Mucosa of gallbladder (tissue), 1 donor: ENCODE results near the gene DPP3. TPM values are rescaled to one million over a fixed set of nuclear protein-coding genes. Genes with fewer than 3 reads are reported as not detected.
"Not testable (repeated sequence)": the region's sequence is repeated elsewhere in the genome, so short reads cannot be mapped to it uniquely, and the experiment has no call there.

ENCODE experiments used
- DNase-seq: peaks from one replicate; pipeline ENCODE4 v3.0.0-alpha.2; 2020; ENCODE audit warnings: low spot score
- total RNA-seq: library from RNA; stranded (reverse); gene quantifications from one replicate; pipeline ENCODE4 v1.2.1, GENCODE V29; 2021
- donor health status: DM: no; HTN: no; CAD: no.

The DPP3 gene
- total RNA-seq, result 61.2 TPM

DNA sequence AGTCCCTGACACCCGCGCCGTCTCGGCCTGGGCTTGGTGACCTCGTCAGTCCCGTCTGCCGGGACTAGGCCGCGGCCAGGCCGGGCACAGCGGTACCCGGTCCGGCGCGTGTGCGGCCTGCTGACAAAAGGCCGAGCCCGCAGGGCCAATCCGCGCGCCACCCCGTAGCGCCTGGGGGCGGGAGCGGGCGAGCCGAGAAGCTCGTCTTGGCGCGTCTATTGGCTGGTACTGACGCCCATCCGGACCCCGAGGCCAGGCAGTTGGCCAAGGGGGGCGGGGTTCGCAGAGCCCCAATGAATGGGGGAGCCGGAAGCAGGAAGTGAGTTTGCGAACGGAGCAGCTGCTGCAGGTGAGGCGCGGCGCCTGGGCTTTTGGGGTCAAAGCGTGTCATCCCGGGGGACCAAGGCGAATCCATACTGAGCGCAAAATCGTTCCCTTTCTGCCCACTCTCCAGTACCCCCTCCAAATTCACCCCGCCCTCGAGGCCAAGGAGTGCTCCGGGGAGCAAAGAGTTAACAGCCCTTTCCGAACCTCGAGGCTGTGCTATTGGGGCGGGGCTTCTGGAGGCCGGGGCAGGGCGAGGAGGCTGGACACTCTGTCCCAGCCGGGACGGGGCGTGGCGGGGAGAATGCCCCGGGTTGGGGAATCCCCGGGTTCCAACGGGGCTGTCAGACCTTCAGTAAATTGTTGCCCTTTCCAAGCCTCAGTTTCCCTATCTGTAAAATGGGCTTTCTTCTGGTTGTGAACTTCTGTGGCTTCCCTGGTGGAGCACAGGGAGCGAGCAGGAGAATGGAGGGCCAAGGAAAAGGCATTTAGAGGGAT is at the start of gene DPP3:
DPP3 (plus strand) TSS at position 318 of the 822 bp plus-strand sequence. CDS start 1,767 bp downstream, outside the sequence.
- DNase-seq, result peak; percentile 98

GRCh38 chr11:66431287-66431686 is 48.9 kb upstream of the DPP3 start:
- DNase-seq, result not testable (repeated sequence)

GRCh38 chr11:66431871-66432329 is 48.3 kb upstream of the DPP3 start:
- DNase-seq, result not testable (repeated sequence)

GRCh38 chr11:66432597-66432996 is 47.6 kb upstream of the DPP3 start:
- no peak for DNase-seq

GRCh38 chr11:66437979-66438503 is 42.2 kb upstream of the DPP3 start:
- DNase-seq, result no peak

DNA sequence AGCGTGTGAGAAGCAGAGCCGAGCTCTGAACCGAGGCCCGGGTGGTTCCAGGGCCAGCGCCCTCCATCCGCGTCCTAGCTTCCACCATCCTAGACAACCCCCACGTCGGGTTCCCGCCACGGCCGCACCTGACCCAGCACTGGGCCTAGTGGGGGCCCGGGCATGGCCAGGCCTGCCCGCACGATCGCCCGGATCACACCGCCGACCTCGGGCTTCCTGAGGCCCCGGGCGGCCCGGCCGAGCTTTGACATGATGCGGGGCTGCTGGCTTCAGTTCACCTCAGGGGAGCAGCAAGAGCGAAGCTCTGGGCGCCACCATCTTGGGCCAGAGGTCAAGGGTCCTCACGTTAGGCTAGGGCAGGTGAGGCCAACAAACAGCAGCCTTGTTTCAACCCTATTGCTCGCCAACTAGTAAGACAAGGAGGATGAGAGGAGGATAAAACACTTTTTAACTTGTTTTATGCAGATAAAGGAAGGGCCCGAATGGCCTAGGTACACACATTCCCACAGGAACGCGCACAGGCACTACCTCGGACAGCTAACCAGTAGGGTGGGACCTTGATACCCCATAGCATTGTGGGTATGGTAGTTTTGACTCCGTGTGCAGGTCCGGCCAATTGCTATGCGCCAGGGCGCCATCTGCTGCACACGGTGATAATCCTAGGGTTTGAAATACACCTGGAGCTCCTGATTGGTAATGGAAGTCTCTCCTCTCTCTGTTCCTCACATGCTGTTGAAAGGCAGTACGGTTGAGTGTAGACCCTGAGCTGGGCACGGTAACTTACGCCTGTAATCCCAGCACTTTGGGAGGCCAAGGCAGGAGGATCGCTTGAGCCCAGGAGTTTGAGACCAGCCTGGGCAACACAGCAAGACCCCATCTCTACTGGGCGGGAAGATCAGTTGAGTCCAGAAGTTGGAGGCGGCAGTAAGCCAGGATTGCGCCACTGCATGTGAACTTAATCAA is 41.4 kb upstream of the DPP3 start, which contains the start of gene MRPL11:
MRPL11 (minus strand) TSS at position 345 of the 963 bp plus-strand sequence; CDS start at position 251, 94 bp downstream.
- DNase-seq, result peak; percentile 92

GRCh38 chr11:66440101-66440939 is 39.9 kb upstream of the DPP3 start:
- DNase-seq, result not testable (repeated sequence)

DNA sequence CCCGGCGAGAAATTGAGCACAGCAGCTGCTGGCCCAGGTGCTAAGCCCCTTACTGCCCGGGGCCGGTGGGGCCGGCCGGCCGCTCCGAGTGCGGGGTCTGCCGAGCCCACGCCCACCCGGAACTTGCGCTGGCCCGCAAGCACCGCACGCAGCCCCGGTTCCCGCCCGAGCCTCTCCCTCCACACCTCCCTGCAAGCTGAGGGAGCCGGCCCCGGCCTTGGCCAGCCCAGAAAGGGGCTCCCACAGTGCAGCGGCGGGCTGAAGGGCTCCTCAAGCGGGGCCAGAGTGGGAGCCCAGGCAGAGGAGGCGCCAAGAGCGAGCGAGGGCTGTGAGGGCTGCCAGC is 39.3 kb upstream of the DPP3 start:
- not testable (repeated sequence) for DNase-seq

GRCh38 chr11:66443602-66444001 is 36.6 kb upstream of the DPP3 start:
- no peak for DNase-seq

DNA sequence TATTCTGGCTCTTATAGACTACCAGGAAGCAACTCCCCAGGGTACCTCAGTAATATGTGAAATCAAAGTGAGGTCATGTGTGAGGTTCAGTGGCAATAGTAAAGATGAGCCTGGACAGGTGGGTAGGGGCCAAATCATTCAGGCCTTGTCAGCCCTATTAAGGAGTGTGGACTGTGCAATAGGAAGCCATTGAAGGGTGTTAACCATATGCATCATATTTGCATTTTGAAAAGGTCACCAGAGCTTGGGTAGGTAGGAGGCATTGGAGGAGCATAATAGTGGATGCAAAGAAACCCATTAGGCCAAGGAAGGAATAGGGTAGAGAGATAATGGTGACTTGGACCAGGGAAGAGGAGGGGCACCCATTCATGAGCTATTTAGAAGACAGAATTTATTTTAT is 33.2 kb upstream of the DPP3 start:
- DNase-seq, result no peak

DNA sequence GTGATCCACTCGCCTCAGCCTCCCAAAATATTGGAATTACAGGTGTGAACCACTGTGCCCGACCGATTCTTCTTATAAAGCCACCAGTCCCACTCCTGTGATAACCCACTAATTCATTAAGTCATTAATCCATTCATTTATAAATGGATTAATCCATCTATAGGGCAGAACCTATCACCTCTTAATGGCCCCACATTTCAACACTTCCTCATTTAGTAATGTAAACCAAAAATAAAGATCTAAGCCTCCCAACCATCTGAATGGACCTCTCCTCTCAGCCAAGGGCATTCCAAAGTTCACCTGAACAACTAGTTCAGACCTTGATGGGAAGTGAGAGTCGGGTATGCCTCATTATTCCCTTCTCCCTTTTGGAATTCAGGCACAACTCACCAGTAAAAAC is 31.7 kb upstream of the DPP3 start:
- no peak for DNase-seq

DNA sequence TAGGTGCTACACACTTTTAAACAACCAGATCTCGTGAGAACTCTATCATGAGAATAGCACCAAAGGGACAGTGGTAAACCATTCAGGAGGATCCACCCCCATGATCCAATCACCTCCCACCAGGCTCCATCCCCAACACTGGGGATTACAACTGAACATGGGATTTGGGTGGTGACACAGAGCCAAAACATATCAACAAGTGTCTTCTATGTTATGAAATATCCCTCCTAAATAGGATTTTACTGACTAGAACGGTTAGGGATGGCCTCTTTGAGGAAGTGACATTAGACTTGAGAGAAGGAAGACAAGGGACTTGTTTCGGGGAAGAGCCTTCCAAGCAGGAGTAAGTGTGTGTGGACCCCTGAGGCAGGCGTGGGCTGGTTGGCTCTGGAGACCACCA is 29.7 kb upstream of the DPP3 start:
- DNase-seq, result no peak

DNA sequence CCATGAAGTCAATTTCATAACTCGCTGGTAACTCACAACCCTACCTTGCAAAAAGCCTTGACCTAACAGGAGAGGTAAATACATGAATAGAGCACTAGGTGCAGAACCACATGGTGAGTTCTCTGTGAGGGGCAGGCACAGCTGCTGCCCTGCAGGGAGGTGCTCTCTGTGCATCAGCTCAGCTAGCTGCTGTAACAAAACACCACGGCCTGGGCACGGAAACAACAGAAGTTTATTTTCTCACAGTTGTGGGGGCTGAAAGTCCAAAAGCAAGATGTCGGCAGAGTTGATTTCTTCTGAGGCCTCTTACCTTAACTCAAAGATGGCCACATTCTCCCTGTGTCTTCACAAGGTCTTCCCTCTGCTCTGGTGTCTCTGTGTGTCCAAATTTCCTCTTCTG is 28.6 kb upstream of the DPP3 start:
- DNase-seq, result no peak

- no peak for DNase-seq
These were observed 26.0 kb upstream of the DPP3 start for GRCh38 chr11:66454247-66454646.

DNA sequence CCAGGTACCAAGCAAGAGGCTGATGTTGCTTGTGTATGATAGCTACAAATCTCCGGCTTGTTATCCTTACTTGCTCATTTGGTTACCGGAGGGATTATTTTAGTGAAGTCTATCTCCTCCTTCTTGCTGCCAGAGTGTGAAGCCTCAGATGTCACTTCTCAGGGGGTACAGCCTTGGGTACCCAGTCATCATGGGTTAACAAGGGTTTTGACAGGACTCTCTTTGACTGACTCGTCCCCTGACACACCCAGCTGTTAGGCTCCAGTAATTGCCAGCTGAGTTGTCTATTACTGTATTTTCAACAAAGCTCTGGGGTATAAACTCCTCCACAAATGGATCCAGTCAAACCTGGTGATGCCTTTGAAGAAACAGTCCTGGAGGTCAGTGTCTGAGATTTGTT is 25.4 kb upstream of the DPP3 start:
- no peak for DNase-seq

GRCh38 chr11:66457826-66458225 is 22.4 kb upstream of the DPP3 start:
- DNase-seq, result no peak

DNA sequence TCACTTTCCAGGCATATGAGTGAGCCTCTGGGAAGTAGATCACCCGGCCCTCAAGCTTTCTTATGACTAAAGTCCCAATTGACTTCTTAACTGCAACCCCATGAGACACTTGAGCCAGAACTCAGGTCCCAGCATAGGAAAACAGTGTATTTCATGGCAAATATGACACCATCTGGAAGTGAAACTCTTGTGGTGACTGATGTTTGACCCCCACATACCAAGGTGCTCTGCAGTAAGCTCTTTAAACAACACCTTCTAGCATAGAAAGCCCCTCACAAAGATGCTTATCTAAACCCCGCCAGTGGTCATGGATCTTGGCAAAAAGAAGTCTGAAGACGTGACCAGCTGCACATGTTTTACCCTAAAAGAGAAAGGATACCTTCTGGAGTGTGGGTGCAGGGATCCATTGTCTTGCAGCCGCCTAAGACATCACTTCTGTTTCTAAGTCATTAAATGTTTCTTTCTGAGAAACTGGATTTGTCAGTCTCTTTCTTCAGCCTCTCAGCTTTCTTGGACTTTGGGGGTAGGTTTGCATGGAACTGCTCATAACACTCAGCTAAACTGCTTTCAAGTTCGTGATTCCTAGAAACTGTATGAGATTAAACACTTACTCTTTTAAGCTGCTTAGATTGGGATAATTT is 21.0 kb upstream of the DPP3 start:
- DNase-seq, result no peak

- no peak for DNase-seq
These were observed 18.2 kb upstream of the DPP3 start for GRCh38 chr11:66462010-66462409.

DNA sequence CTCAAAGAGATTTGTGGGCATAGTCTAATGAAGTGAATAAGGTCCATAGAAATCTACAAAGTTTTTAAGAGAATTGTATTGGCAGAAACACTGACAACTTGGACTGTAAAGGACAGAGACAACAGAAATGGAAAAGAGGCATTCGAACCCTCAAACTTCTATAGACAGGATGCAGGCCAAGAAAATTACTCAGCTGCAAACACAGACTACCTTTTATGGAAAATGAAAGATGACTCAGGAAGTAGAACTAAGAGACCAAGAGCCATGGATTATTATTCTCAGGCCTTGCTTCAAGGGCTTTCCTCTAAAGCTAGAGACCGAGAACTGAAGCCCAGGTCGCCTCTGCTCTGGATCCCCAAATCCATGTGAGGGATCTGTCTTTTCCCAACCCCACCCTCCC is 17.3 kb upstream of the DPP3 start:
- DNase-seq, result no peak

- DNase-seq, result not testable (repeated sequence)
These were observed 16.1 kb upstream of the DPP3 start for GRCh38 chr11:66464116-66464515.

GRCh38 chr11:66464916-66465315 is 15.3 kb upstream of the DPP3 start:
- DNase-seq, result no peak
